Stimulated activated CD4-positive, alpha-beta T cell treated with anti-CD3 and anti-CD28 coated beads, Interleukin-2, amount 100 ng/mL, for 4 hours (primary cell): Measurements from ENCODE around the gene KRTAP12-4.
"Not testable (repeated sequence)": the region's sequence is repeated elsewhere in the genome, so short reads cannot be mapped to it uniquely, and the experiment has no call there.

ENCODE experiments used
- DNase-seq: peaks from one replicate; pipeline ENCODE4 v3.0.0-alpha.2; 2020; ENCODE audit warnings: low read depth

KRTAP12-4 gene

GRCh38 chr21:44686843-44687561 is 32.5 kb upstream of the KRTAP12-4 start:
- no peak for DNase-seq

DNA sequence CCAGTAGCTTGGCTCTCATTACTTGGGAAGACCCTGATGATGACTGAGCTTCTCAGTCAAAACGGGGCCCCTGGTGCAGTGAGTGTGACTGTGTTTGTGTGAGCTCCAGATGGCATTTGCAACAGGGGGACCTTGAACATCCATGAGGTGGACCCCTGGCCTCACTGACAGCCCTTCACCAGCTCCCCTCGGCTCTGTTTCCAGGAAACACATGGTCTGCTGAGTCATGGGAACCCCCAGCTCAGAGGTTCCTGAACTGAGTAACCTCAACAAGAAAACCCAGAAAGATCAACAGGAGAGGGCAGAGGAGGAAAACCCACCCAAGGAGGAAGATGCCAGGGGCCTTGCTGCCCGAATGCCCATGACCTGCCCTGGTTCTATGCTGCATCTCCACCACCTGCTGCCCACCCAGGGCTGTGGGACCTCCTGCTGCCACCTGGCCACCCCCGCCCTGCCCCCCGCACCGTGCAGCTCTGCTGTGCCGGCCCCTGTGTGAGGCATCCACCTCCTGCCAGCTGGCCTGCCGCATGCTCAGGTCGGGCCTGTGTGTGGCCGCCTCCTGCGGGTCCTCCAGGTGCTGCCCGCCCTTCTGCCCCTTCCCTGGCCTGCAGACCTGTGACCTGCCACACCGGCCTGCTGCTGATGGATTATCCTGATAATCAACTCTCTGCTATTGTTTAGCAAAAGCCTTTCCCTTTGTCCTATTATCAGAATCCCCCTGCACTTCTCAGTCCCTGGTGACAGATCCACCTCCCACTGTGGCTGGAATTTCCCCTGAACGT is 31.7 kb upstream of the KRTAP12-4 start:
- DNase-seq: no peak

DNA sequence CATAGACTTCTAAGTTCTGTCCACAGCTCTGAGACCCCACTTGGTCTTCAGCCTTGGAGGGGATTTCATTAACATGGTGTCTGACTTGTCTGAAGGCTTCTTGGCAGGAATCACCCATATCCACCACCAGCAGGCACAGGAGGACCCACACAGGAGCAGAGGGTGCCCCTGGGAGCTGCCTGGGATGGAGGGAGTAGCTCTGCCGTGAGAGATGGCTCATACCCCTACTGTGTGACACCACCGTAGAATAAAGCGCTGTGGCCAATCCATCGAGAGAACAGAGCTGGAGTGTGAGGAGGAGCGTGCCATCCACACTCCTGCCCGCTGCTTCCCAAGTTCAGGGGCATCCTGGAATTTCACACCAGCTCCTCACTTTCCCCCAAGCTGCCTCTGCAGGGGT is 30.6 kb upstream of the KRTAP12-4 start:
- DNase-seq: not testable (repeated sequence)

- DNase-seq: no peak
Measured at GRCh38 chr21:44684483-44684882, 30.0 kb upstream of the KRTAP12-4 start.

GRCh38 chr21:44684077-44684476 is 29.6 kb upstream of the KRTAP12-4 start:
- DNase-seq: no peak

DNA sequence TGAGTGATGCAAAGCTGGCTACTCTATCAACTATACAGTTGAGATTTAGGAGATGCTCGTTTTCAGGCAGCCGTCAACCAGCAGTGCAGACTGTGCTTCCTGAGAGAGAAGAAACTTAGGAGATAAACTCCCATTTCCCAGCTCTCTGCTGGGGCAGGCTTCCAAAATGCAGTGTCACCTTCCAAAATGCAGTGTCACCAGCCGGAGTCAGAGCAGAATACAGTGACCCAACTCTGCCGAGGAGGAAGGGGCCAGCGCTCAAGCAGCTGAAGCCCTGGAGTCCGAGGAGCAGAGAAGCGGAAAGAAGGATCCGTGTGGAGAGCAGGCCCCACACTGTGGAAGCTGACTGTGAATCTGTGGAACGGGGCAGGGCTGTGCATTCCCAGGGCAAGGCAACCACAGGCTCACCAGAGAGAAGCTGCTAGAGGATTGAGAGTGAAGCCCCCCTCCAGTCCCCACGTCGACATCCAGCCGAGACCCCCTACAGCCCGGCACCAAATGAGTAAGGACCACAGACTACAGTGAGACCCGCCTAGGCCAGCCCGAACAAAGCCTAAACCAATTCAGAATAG is 28.2 kb upstream of the KRTAP12-4 start:
- no peak for DNase-seq

GRCh38 chr21:44681861-44682579 is 27.6 kb upstream of the KRTAP12-4 start, which contains the start of gene KRTAP12-1:
TSS of gene KRTAP12-1 (minus strand) at chr21:44682163. CDS start at chr21:44682123, 40 bp downstream.
- no peak for DNase-seq

GRCh38 chr21:44681152-44681551 is 26.7 kb upstream of the KRTAP12-4 start:
- DNase-seq: no peak

- DNase-seq: no peak
Measured at GRCh38 chr21:44677881-44678280, 23.4 kb upstream of the KRTAP12-4 start.

DNA sequence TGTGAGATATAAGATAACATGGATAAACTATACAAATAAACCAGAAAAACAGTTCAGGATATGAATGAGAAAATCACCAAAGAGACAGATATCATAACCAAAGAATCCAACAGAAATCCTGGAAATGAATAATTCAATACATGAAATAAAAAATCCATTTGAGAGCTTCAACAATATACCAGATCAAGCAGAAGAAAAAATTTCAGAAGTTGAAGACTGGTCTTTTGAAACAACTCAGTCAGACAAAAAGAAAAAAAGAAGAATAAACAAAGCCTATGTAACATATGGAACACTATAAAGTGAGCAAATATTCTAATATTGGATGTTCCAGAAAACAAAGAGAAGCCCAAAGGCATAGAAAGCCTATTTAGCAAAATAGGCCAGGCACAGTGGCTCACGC is 17.5 kb upstream of the KRTAP12-4 start:
- DNase-seq: no peak

DNA sequence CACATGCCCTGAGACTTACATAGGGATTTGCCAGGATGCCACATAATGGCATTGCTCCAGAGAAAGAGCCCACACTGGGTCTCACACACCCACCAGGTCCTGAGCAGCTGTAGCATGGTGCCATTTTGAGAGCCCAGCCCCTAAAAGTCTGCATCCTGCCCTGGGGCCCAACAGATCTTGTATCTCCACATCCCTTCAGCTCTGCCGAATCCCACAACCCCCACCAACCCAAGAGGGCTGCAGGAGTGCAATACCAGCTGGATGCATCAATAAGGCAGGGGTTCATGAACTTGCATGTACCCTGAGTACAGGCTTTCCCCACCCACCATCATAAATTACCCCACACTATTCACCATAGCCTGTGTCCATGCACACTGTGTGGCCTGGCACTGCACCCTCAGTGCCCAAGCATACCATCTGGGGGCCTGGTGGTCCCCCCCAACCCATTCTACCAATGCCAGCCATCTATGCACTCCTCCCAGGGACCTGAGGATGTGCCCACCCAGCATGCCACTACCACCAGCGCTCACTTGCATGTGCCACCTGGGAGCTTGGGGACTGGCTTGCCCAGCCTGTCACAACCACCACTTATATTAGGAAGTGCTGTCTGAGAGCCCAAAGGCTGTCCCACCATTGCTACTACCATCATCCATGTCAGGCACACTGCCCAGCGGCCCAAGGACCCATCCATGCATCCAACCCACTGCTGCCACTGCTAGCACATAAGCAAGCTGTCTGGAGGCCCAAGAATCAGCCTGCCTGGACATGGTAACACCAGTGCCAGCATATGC is 16.4 kb upstream of the KRTAP12-4 start:
- DNase-seq: no peak

- DNase-seq: no peak
Measured at GRCh38 chr21:44667612-44668011, 13.2 kb upstream of the KRTAP12-4 start.

GRCh38 chr21:44666401-44667320 is 12.2 kb upstream of the KRTAP12-4 start, which contains the start of gene KRTAP12-2:
TSS of gene KRTAP12-2 (minus strand) at chr21:44666927. CDS start at chr21:44666886, 41 bp downstream.
- no peak for DNase-seq

DNA sequence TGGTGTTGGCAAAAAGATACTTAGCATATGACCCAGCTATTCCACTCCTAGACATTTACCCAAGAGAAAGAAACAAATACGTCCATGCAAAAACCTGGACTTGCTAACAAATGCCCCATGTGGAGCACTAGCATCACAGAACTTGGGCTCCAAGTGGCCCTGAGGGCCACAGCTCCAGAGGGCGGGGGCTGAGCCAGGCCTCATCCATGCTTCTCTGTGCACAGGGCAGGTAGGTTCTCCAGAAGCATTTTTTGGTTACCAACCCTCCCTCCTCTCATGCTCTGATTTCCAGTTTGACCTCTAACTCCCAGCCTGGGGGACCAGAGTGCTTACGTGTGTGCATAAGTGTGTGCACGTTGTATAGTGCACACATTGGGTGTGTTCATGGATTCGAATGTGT is 10.2 kb upstream of the KRTAP12-4 start:
- DNase-seq: no peak

DNA sequence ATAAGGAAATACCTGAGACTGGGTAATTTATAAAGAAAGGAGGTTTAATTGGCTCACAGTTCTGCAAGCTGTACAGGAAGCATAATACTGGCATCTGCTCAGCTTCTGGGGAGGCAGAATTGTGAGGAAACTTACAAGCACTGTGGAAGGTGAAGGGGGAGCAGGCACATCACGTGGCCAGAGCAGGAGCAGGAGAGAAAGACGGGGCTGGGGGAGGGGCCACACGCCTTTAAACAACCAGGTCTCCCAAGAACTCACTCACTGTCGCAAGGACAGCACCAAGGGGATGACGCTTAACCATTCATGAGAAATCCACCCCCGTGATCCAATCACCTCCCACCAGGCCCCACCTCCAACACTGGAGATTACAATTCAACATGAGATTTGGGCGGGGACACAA is 7.1 kb upstream of the KRTAP12-4 start:
- DNase-seq: not testable (repeated sequence)

DNA sequence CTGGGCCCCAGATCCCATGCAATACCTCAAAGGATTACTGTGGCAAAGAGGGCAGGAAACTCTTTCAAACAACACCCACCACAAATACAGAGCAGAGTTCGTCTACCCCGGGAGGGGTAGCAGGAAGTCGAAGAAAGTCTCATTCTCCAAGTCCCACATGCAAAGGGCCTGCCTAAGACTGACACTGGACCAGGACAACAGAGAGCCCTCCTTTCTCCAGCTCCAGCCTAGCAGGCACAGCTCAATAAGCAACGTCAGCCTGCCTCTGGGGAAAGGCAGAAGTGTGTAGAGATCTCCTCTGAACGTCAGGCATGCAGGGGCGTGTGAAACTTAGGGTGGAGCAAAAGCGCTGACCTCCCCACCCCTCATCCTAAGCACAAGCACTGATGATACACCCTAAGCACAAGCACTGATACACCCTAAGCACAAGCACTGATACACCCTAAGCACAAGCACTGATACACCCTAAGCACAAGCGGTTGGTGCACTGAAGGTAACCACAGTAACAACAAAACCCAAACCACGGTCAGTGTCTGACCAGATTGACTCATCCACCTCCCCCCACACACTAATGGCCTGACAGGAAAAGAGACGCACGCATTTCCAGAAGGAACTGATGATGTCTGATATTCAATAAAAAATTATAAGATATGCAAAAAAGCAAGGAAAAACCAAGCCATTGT is 4.6 kb upstream of the KRTAP12-4 start:
- DNase-seq: no peak

DNA sequence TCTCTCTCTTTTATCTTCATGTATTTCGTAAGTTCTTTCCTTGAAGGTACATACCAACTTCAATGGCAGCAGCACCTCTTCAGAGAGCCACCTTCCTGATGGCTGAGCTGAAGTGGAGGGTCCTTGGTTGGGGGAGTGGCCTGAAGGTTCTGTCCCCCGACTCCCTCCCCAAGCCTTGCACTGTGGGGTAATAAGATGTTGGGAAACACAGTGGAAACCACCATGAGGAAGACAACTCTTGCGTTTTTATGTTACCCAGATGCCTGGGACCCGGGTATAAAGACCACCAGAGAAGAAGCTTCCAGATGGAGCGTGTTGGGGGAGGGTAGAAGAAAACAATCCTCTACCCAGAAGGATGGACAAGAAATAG is 4.1 kb upstream of the KRTAP12-4 start:
- no peak for DNase-seq

GRCh38 chr21:44657635-44658540 is 3.4 kb upstream of the KRTAP12-4 start, which contains the start of gene KRTAP12-3:
TSS of gene KRTAP12-3 (plus strand) at chr21:44657932. CDS start at chr21:44657980, 48 bp downstream.
- no peak for DNase-seq

DNA sequence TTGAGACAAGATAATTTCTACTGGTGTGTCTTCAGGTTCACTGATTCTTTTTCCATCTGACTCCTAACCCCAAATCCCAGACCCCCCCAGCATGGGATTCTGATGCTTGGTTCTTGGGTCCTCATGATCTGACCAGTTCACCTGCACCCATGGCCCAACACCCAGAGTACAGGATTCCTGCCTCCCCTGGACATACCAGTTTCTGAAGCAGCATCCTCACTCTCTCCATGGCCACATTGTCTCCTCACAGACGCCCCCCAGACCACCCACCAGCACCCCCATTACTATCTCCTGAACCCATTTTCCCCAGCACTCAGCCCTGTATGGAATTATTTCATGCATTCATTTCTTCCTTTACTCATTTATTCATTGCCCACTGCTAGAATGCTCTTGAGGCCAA is 2.4 kb upstream of the KRTAP12-4 start:
- DNase-seq: no peak
